NCI-H146 (cell line): Measurements from ENCODE around the gene ACR.
A peak's percentile ranks its signal among the peaks of the same experiment; 100 is the strongest.
"Not testable (repeated sequence)": the region's sequence is repeated elsewhere in the genome, so short reads cannot be mapped to it uniquely, and the experiment has no call there.

ENCODE experiments used
- DNase-seq: peaks from one replicate; lab custom pipeline; 2025; lab: John Stamatoyannopoulos, UW

Gene ACR

GRCh38 chr22:50732681-50733080, 5.3 kb upstream of the ACR start:
- DNase-seq, result no peak

GRCh38 chr22:50733521-50734342, 4.3 kb upstream of the ACR start:
- DNase-seq, result no peak

- no peak for DNase-seq
Observed at GRCh38 chr22:50734343-50734771, 3.6 kb upstream of the ACR start.

- no peak for DNase-seq
Observed at GRCh38 chr22:50734986-50735738, 2.8 kb upstream of the ACR start.

- DNase-seq, result no peak
Observed at GRCh38 chr22:50735739-50736030, 2.3 kb upstream of the ACR start.

- DNase-seq, result no peak
Observed at GRCh38 chr22:50738649-50739227, 734 bp downstream of the ACR start.

- no peak for DNase-seq
Observed at GRCh38 chr22:50739279-50739691, 1.3 kb downstream of the ACR start.

GRCh38 chr22:50739894-50740293, 1.9 kb downstream of the ACR start:
- peak; percentile 48 for DNase-seq

GRCh38 chr22:50740714-50741113, 2.7 kb downstream of the ACR start:
- not testable (repeated sequence) for DNase-seq

- DNase-seq, result not testable (repeated sequence)
Observed at GRCh38 chr22:50744424-50744823, 6.4 kb downstream of the ACR start.

- not testable (repeated sequence) for DNase-seq
Observed at GRCh38 chr22:50747521-50747920, 9.5 kb downstream of the ACR start.

GRCh38 chr22:50748630-50749029, 10.6 kb downstream of the ACR start:
- DNase-seq, result not testable (repeated sequence)

- not testable (repeated sequence) for DNase-seq
Observed at GRCh38 chr22:50749302-50750074, 11.5 kb downstream of the ACR start.

- not testable (repeated sequence) for DNase-seq
Observed at GRCh38 chr22:50755251-50755650, 17.2 kb downstream of the ACR start.

GRCh38 chr22:50756406-50756805, 18.4 kb downstream of the ACR start:
- DNase-seq, result not testable (repeated sequence)

GRCh38 chr22:50756949-50757491, 19.0 kb downstream of the ACR start:
- peak; percentile 23 for DNase-seq

GRCh38 chr22:50759597-50760341, 21.8 kb downstream of the ACR start:
- not testable (repeated sequence) for DNase-seq

GRCh38 chr22:50761829-50762228, 23.8 kb downstream of the ACR start:
- DNase-seq, result not testable (repeated sequence)

GRCh38 chr22:50764288-50764687, 26.3 kb downstream of the ACR start:
- not testable (repeated sequence) for DNase-seq

- DNase-seq, result peak; percentile 66
Observed at GRCh38 chr22:50775132-50775531, 37.1 kb downstream of the ACR start.

- not testable (repeated sequence) for DNase-seq
Observed at GRCh38 chr22:50777631-50778030, 39.6 kb downstream of the ACR start.
